Keratinocyte (primary cell): ENCODE measurements around the gene BCAS2. TPM values are rescaled to one million over a fixed set of nuclear protein-coding genes. Genes with fewer than 3 reads are reported as not detected.

ENCODE experiments used
- DNase-seq: peaks from one replicate; pipeline ENCODE4 v3.0.0-alpha.2; 2011; ENCODE audit warnings: low read depth, missing footprints, low spot score
- FAIRE-seq: peaks from 2 replicates; lab custom pipeline; 2011; peaks lifted over from hg19 to GRCh38; lab: Jason Lieb, UNC
- H2AFZ ChIP-seq: 2 replicates; pipeline ENCODE4 v1.6.0; 2012; ENCODE audit warnings: low read length, control low read depth, inconsistent platforms; ENCODE audit not compliant: control insufficient read depth
- H3K27ac ChIP-seq: 2 replicates; pipeline ENCODE4 v1.5.1; 2011; ENCODE audit warnings: low read length; ENCODE audit not compliant: control insufficient read depth, insufficient read depth
- H3K27me3 ChIP-seq: 3 replicates; pipeline ENCODE4 v1.6.0; 2011; ENCODE audit warnings: low read length; ENCODE audit not compliant: control insufficient read depth, insufficient read depth; ENCODE audit errors: extremely low read depth
- H3K36me3 ChIP-seq, 2 experiments: 2 replicates in 1 of 2; 3 replicates in 1 of 2; pipeline ENCODE4 v1.5.1; 2011; ENCODE audit warnings: low read length in 2 of 2, mild to moderate bottlenecking in 1 of 2; ENCODE audit not compliant: control insufficient read depth in 2 of 2, insufficient read depth in 2 of 2; ENCODE audit errors: extremely low read depth in 1 of 2
- H3K4me1 ChIP-seq: 3 replicates; pipeline ENCODE4 v1.5.1; 2011; ENCODE audit warnings: low read length; ENCODE audit not compliant: control insufficient read depth, insufficient read depth; ENCODE audit errors: extremely low read depth
- H3K4me2 ChIP-seq: 3 replicates; pipeline ENCODE4 v1.6.0; 2011; ENCODE audit warnings: low read depth, low read length; ENCODE audit not compliant: control insufficient read depth, insufficient read depth; ENCODE audit errors: extremely low read depth
- H3K4me3 ChIP-seq, 3 experiments: fragments of 200-600 bp in 1 of 3; sonication (generic) in 1 of 3; 2 replicates in 2 of 3; 3 replicates in 1 of 3; pipeline ENCODE4 v1.5.1; 2011 to 2016; ENCODE audit warnings: low read length in 3 of 3, mild to moderate bottlenecking in 3 of 3, control low read depth in 2 of 3, inconsistent platforms in 1 of 3, low read depth in 1 of 3, mixed read lengths in 1 of 3, mixed run types in 1 of 3, moderate library complexity in 1 of 3; ENCODE audit not compliant: control insufficient read depth in 2 of 3, insufficient read depth in 2 of 3; ENCODE audit errors: extremely low read depth in 1 of 3
- H3K79me2 ChIP-seq: 2 replicates; pipeline ENCODE4 v1.6.0; 2012; ENCODE audit warnings: low read length; ENCODE audit not compliant: control insufficient read depth, insufficient read depth
- H3K9ac ChIP-seq: 3 replicates; pipeline ENCODE4 v1.6.0; 2011; ENCODE audit warnings: low read length; ENCODE audit not compliant: control insufficient read depth, insufficient read depth; ENCODE audit errors: extremely low read depth
- H3K9me1 ChIP-seq: 3 replicates; pipeline ENCODE4 v1.6.0; 2011; ENCODE audit warnings: low read length; ENCODE audit not compliant: control insufficient read depth, insufficient read depth; ENCODE audit errors: extremely low read depth
- H3K9me3 ChIP-seq: 2 replicates; pipeline ENCODE4 v1.5.1; 2012; ENCODE audit warnings: low read depth, low read length; ENCODE audit not compliant: control insufficient read depth
- H4K20me1 ChIP-seq: 3 replicates; pipeline ENCODE4 v1.6.0; 2011; ENCODE audit warnings: low read length; ENCODE audit not compliant: control insufficient read depth, insufficient read depth; ENCODE audit errors: extremely low read depth
- EZH2 ChIP-seq: IDR thresholded peaks from one replicate; pipeline ENCODE4 v1.6.1; 2012; ENCODE audit warnings: inconsistent platforms, mild to moderate bottlenecking, low read length, moderate library complexity
- dilution Hi-C: fragments of 300-500 bp; cut with MboI; formaldehyde crosslinking; loops from one replicate; pipeline ENCODE4 v1.7.0; 2020; ENCODE audit warnings: low sequenced_read_pairs; ENCODE audit not compliant: extremely low pct_ligation_motif_present
- polyA plus RNA-seq, 5 experiments: library from polyadenylated mRNA; depleted of rRNA in 3 of 5; stranded (reverse) in 3 of 5; stranded (forward) in 1 of 5; unstranded in 1 of 5; fragments of >200 nt; gene quantifications; 1 replicate in 1 of 5; 2 replicates in 3 of 5; 3 replicates in 1 of 5; pipeline versions ENCODE4 v1.2.1 to v1.2.3, GENCODE V29; 2011 to 2012; ENCODE audit warnings: missing spikeins in 2 of 5, low read depth in 1 of 5, low replicate concordance in 1 of 5
- TF ChIP-seq, protein P1 (sequence below), 3 experiments: IDR thresholded peaks in 1 of 3; conservative IDR thresholded peaks in 1 of 3; optimal IDR thresholded peaks in 1 of 3; 2 replicates in 2 of 3; 3 replicates in 1 of 3; pipeline versions ENCODE3 to v1.5.1; 2011; ENCODE audit warnings: low read length in 3 of 3, mild to moderate bottlenecking in 3 of 3, moderate library complexity in 2 of 3, control low read depth in 1 of 3, inconsistent platforms in 1 of 3; ENCODE audit not compliant: insufficient read depth in 2 of 3; ENCODE audit errors: extremely low read depth in 1 of 3

The BCAS2 gene
- polyA plus RNA-seq, 1 donor (not counting 4 experiments of a cell fraction or from before 2014, with no cell fraction given) = 60.8 TPM

DNA sequence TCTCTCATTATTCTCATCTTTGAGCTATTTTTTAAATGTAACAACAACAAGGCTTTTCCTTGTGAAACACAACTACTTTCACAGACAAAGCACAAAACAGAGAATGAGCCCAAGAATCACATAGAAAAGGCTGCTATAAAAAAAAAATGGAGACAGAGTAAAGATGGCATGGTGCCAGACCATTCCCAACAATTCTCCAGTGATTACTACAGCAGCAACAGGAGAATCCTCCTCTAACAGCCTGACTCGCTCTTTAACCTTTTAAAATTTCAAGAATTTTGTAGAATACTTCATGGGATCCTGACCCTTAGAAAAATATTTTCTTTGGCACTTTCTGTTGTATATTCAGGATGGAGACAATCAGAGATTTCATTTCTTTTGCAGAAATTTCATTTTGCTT is 3.8 kb upstream of the BCAS2 start:
- Histone ChIP-seq H3K9ac (no peak overlapping the region), H4K20me1 (no peaks in the 10 kb centered on the region), H3K27me3 (no peaks in the 10 kb centered on the region), H3K79me2 (peaks cover 11% of the 10 kb centered on the region), H3K9me3 (no peaks in the 10 kb centered on the region), H3K36me3 (peaks cover 6 to 12% of the 10 kb centered on the region in 2 experiments), H2AFZ (no peak overlapping the region), H3K4me2 (no peak overlapping the region), H3K27ac (no peak overlapping the region), H3K4me1 (peaks cover 14% of the 10 kb centered on the region), H3K9me1 (no peaks in the 10 kb centered on the region), H3K4me3 (no peak overlapping the region)
- DNase-seq (no peak), FAIRE-seq (no peak)
- dilution Hi-C loops = no loop called here
- TF ChIP-seq EZH2 = no peak
- TF ChIP-seq, protein P1, sequence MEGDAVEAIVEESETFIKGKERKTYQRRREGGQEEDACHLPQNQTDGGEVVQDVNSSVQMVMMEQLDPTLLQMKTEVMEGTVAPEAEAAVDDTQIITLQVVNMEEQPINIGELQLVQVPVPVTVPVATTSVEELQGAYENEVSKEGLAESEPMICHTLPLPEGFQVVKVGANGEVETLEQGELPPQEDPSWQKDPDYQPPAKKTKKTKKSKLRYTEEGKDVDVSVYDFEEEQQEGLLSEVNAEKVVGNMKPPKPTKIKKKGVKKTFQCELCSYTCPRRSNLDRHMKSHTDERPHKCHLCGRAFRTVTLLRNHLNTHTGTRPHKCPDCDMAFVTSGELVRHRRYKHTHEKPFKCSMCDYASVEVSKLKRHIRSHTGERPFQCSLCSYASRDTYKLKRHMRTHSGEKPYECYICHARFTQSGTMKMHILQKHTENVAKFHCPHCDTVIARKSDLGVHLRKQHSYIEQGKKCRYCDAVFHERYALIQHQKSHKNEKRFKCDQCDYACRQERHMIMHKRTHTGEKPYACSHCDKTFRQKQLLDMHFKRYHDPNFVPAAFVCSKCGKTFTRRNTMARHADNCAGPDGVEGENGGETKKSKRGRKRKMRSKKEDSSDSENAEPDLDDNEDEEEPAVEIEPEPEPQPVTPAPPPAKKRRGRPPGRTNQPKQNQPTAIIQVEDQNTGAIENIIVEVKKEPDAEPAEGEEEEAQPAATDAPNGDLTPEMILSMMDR (optimal IDR thresholded peaks at IDR 0.05 in 1 of 3, IDR thresholded peaks at IDR 0.05 in 1 of 3, conservative IDR thresholded peaks at IDR 0.05 in 1 of 3; ENCODE audit: extremely low read depth in 1 of 3, insufficient read depth in 2 of 3, low read length in 3 of 3) = no peak

DNA sequence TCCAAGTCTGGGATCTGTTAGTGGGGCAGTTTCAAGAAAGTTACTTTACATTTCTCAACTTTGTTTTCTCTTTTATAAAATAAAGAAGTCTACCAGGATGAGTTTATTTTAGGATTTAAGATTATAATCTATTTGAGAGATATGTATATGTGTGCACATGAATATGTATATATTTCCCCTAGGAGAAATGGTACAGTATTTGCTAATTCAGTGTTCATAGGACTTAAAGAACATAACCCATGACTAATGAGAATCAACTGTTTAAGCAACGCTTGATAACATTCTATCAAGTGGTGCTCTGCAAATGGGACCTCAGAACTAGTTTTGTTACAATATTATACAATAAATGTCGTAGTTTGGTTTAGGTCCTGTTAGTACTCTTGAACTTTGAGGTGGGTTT is 7.0 kb downstream of the BCAS2 start:
- Histone ChIP-seq H3K79me2 (peaks cover 15% of the 10 kb centered on the region), H3K9me3 (no peaks in the 10 kb centered on the region), H3K36me3 (peaks cover 13 to 19% of the 10 kb centered on the region in 2 experiments), H3K27me3 (no peaks in the 10 kb centered on the region), H3K4me1 (no peaks in the 10 kb centered on the region), H3K27ac (no peak overlapping the region), H3K9ac (no peak overlapping the region), H3K4me3 (no peak overlapping the region), H4K20me1 (no peaks in the 10 kb centered on the region), H3K9me1 (no peaks in the 10 kb centered on the region), H2AFZ (no peak overlapping the region), H3K4me2 (no peak overlapping the region)
- DNase-seq (no peak), FAIRE-seq (no peak)
- dilution Hi-C loops = no loop called here
- TF ChIP-seq, protein P1 (optimal IDR thresholded peaks at IDR 0.05 in 1 of 3, IDR thresholded peaks at IDR 0.05 in 1 of 3, conservative IDR thresholded peaks at IDR 0.05 in 1 of 3; ENCODE audit: extremely low read depth in 1 of 3, insufficient read depth in 2 of 3, low read length in 3 of 3) = no peak
- no peak for TF ChIP-seq EZH2
